IPS-11a (cell line): Measurements from ENCODE around the gene F10.

ENCODE experiments used
- H3K4me3 ChIP-seq: one replicate; pipeline ENCODE4 v1.5.1; 2013; ENCODE audit warnings: low read depth, low read length, control low read depth

F10 gene

DNA sequence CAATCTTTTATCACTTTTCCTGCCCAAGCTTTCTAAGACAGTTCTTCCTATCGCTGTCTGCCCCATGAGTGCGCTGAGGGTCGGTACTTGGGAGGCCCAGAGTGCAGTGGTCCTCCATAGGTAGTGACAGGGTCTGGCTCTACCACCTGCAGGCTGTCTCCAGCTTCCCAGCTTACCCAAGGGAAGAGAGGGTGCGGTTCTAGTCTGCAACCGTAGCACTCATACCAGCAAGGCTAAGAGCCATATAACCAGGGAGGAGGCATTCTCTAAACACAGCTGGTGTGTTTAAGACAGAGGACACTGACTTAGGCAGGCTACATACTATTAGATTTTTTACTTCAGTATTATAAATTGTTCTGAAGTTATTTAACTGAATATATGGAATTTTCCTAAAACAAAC is 44.1 kb downstream of the F10 start:
- H3K4me3 ChIP-seq: no peak overlapping the region

- H3K4me3 ChIP-seq: no peak overlapping the region
Measured at GRCh38 chr13:113167155-113167554, 44.6 kb downstream of the F10 start.

DNA sequence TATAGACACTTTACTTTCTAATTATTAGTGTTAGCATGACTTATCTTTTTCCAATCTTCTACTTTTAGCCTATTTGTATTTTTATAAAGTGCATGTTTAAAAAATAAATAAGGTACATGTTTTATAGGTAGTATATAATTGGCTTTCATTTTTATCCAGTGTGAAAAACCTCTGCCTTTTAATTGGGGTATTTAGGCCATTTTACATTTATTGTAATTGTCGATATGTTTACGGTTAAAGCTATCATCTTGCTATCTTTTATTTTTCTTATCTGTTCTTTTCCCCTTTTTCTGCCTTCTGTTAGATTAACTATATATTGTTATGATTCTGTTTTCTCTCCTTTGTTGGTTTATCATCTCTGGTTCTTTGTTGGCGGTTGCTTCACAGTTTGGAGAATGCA is 45.0 kb downstream of the F10 start:
- no peak overlapping the region for H3K4me3 ChIP-seq

- H3K4me3 ChIP-seq: no peak overlapping the region
Measured at GRCh38 chr13:113168211-113168610, 45.6 kb downstream of the F10 start.

DNA sequence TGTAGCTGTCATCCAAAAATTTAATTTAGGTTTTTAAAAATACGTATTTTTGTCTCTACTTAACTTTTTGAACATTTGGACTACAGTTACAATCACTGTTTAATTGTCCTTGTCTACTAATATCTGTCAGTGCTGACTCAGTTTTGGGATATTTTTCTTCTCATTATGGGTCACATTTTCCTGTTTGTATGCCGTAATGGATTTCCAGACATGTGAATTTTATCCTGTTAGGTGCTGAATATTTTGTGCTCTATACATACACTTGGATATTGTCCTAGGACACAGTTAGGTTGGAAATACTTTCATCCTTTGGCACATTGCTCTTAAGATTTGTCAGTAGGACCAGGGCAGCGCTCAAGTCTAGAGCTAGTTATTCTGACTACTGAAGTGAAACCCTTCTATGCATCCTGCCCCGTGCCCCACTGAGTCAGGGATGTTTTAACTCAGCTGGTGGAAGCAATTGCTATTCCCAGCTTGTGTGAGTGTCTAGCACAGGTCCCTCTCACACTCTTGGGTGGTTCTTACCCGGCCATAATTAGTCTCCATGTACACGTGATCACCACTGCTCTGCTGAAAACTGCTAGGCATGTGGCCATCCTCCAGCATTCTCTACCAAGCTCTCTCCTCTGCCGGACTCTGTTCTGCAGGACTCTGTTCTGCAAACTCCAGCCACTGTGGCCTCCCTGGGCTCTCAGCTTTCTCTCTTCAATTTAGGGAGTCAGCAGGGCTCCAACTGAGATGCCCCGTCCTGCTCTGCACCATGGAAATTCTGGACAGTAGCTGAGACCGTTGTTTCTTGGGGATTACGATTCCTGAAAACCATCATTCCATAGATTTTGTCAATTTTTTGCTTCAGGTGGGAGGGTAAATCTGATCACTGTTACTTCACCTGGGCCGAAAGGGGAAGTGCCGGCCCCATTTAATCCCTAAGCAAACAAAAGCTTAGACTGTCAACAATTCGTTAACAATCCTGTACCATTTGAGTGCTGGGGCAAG is 47.0 kb downstream of the F10 start:
- no peak overlapping the region for H3K4me3 ChIP-seq

DNA sequence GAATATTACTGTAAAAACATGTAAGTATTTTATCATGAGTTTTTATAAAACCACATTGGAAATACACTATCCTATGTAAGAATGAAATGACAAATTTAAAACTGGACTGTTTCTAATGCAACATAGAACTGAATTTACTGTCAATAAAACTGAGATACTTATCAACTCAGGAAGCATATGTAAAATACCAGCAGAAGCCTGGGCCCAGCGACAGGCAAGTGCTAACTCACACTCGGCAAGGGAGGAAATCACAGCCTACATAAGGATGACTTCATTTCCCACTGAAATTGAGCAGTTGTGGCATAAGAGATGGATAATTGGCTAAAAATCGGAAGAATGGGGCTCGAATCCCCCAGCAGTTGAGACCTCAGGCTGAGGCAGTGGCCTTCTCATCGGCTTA is 47.9 kb downstream of the F10 start:
- H3K4me3 ChIP-seq: no peak overlapping the region

- no peak overlapping the region for H3K4me3 ChIP-seq
Measured at GRCh38 chr13:113171250-113172125, 48.9 kb downstream of the F10 start.

GRCh38 chr13:113172419-113172926 is 49.9 kb downstream of the F10 start:
- H3K4me3 ChIP-seq: no peak overlapping the region

GRCh38 chr13:113176280-113176679 is 53.7 kb downstream of the F10 start:
- H3K4me3 ChIP-seq: no peak overlapping the region

DNA sequence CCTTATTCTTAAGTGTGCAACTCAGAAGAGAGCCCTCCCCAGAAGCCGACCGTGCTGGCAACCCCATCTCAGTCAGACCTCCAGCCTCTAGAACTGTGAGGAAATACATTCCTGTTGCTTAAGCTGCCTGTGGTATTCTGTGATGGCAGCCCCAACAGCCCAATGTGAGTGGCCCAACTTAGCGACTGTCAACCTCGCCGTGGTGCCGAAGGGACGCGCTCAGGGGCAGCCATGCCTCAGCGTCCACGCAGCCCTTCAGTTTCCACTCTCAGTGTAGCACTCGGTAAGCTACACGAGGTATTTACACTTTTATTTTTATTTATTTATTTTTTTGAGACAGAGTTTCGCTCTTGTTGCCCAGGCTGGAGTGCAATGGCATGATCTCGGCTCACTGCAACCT is 54.2 kb downstream of the F10 start:
- H3K4me3 ChIP-seq: no peak overlapping the region

DNA sequence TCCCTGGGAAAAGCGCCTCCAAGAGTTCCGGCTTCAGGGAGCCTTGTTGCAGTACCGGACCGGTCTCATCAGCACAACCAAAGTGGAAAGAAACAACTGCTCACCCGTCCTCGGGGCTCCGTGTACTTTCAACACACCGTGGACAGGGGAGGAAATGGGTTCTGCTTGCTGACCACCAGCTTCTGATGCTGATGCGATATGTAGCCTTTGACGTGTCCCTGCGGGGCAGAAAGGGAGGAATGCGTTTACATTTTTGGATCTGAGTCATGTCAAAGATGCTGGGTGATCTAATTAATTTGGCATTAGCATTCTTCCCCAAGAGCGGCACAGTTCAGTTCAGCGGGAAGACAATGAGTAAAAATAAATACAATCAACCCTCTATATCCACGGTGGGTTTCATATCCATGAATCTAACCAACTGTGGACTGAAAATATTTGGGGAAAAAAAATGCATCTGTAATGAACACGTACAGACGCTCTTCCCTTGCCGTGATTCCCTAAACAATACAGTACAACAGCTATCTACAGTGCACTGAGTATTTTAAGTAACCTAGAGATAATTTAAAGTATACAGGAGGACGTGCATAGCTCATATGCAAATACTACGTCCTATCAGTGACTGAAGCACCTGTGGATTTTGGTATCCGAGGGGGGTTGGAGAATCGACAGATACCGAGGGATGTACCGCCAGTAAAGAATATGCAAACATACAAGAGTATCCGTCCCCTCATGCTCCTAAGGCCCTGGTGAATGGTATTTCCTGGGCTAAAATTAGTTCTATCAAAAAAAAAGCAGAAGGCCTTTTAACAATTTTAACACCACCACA is 55.7 kb downstream of the F10 start:
- H3K4me3 ChIP-seq: no peak overlapping the region

GRCh38 chr13:113178896-113179167 is 56.2 kb downstream of the F10 start:
- no peak overlapping the region for H3K4me3 ChIP-seq

DNA sequence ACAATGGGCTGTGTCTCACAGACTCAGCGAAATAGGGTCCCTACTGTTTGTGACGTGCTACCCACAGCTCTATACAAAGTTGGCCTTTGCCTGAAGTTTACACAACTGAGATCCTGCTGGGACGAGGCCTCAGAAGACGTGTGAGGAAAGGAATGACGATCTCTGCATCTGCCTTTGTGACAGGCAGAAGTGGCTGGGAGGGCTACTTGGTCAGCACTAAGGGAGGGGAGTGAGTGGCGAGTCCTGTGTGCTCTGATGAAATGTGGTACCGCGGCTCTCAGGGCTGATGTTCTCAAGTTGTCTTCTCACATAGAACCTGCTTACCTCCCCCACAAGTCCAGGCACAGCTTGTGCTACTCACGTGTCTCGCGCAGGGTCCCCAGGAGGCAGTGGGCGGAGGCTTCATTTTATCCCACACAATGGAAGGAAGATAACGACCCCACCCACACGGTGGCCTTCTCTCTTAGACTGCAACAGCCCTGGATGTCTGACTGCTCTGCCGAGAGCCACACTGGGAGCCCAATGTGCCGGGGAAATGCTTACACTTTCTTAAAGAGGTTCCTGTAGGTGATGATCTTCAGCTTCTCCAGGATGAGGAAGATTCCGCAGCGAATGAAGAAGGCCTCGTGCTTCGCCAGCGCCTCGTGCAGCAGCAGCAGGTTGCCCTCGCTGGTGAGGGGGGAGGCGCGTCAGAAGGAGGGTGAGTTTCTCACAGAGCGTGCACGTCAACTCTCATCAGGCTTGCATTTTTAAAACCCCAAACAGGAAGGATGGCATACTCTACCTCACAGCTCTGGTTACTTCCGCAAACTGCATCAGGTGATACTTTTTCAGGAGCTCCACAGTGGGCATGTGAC is 57.0 kb downstream of the F10 start:
- no peak overlapping the region for H3K4me3 ChIP-seq

DNA sequence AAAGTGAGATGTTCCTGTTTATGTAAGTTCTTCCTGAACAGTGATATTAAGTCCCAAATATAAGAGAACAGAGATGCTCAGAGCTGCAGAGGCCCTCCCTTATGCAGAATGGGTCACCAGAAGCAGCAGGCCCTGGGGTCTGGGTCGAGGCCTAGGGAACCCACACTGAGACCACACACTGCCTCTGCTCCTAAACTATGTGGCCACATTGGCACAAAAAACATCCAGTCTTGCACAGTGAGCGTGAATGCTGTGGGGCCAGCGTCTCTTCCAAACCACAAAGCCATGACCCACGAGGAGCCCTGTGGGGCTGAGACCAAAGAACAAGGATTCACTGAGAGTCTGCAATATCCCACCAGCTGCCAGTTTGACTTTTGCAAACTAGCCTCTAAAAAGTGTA is 59.4 kb downstream of the F10 start:
- H3K4me3 ChIP-seq: no peak overlapping the region

- H3K4me3 ChIP-seq: no peak overlapping the region
Measured at GRCh38 chr13:113183450-113184129, 61.0 kb downstream of the F10 start.

GRCh38 chr13:113184568-113185440 is 62.2 kb downstream of the F10 start:
- H3K4me3 ChIP-seq: no peak overlapping the region

GRCh38 chr13:113186061-113186900 is 63.7 kb downstream of the F10 start:
- no peak overlapping the region for H3K4me3 ChIP-seq

DNA sequence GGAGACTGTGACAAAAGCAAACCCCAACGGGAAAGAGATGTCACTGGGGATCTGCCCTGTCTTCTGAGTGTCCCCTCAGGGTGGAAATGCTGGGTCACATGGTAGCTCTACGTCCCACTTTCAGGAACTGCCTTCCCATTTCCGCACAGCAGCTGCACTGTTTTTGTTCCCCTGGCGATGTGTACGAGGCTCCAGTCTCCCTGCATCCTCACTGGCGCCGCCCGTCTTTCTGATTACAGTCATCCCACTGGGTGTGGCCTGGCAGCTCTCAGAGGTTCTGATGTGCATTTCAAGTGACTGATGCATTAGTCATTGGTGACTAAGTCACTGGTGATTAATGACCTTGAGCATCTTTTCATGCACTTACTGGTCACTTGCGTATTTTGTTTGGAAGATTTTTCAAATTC is 64.7 kb downstream of the F10 start:
- no peak overlapping the region for H3K4me3 ChIP-seq
